ENCODE results near the gene STOX2.

DNA sequence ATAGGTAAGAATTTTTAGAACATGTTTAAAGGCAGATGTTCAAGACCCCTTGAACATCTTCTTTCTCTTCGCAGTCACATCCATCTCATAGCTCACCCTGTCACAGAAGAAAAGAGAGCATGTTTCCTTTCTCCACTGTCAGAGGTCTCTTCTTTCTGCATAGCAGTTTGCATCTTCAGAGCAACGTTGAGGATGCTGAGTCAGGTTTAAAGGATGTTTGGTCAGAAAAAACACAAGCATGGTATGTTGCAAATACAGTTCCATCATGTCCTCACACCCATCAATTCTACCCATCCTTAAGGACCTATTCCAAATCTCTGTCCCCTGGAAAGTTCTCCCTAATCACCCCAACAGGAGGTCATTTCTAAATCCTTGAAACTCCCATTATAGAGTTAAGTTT is 84.8 kb downstream of the STOX2 start:
- TF ChIP-seq, protein P1, sequence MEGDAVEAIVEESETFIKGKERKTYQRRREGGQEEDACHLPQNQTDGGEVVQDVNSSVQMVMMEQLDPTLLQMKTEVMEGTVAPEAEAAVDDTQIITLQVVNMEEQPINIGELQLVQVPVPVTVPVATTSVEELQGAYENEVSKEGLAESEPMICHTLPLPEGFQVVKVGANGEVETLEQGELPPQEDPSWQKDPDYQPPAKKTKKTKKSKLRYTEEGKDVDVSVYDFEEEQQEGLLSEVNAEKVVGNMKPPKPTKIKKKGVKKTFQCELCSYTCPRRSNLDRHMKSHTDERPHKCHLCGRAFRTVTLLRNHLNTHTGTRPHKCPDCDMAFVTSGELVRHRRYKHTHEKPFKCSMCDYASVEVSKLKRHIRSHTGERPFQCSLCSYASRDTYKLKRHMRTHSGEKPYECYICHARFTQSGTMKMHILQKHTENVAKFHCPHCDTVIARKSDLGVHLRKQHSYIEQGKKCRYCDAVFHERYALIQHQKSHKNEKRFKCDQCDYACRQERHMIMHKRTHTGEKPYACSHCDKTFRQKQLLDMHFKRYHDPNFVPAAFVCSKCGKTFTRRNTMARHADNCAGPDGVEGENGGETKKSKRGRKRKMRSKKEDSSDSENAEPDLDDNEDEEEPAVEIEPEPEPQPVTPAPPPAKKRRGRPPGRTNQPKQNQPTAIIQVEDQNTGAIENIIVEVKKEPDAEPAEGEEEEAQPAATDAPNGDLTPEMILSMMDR (IDR thresholded peaks at IDR 0.05) = no peak
- TF ChIP-seq EZH2 (IDR thresholded peaks at IDR 0.05) = no peak

All from neural progenitor cell (in vitro differentiated cells).